Ishikawa (cell line): ENCODE measurements around the gene NHS.

Source experiments
- CEBPB ChIP-seq: IDR thresholded peaks from 2 replicates; pipeline ENCODE4 v1.6.1; 2012
- CREB1 ChIP-seq: IDR thresholded peaks from 2 replicates; pipeline ENCODE4 v1.6.1; 2012; ENCODE audit warnings: low read depth
- EP300 ChIP-seq: IDR thresholded peaks from 2 replicates; pipeline ENCODE4 v1.6.1; 2012; ENCODE audit warnings: borderline replicate concordance
- MAX ChIP-seq: IDR thresholded peaks from 2 replicates; pipeline ENCODE4 v1.6.1; 2012
- TAF1 ChIP-seq: IDR thresholded peaks from 2 replicates; pipeline ENCODE4 v1.6.1; 2012; ENCODE audit warnings: low read depth, mild to moderate bottlenecking
- TF ChIP-seq, protein P1 (sequence below): IDR thresholded peaks from 2 replicates; pipeline ENCODE4 v1.6.1; 2012; ENCODE audit warnings: low read depth, mild to moderate bottlenecking
- TF ChIP-seq, protein P2 (sequence below): IDR thresholded peaks from 2 replicates; pipeline ENCODE4 v1.6.1; 2012

GRCh38 chrX:17473021-17473420 is 98.0 kb downstream of the NHS start:
- no peak for TF ChIP-seq CEBPB
- TF ChIP-seq, protein P1, sequence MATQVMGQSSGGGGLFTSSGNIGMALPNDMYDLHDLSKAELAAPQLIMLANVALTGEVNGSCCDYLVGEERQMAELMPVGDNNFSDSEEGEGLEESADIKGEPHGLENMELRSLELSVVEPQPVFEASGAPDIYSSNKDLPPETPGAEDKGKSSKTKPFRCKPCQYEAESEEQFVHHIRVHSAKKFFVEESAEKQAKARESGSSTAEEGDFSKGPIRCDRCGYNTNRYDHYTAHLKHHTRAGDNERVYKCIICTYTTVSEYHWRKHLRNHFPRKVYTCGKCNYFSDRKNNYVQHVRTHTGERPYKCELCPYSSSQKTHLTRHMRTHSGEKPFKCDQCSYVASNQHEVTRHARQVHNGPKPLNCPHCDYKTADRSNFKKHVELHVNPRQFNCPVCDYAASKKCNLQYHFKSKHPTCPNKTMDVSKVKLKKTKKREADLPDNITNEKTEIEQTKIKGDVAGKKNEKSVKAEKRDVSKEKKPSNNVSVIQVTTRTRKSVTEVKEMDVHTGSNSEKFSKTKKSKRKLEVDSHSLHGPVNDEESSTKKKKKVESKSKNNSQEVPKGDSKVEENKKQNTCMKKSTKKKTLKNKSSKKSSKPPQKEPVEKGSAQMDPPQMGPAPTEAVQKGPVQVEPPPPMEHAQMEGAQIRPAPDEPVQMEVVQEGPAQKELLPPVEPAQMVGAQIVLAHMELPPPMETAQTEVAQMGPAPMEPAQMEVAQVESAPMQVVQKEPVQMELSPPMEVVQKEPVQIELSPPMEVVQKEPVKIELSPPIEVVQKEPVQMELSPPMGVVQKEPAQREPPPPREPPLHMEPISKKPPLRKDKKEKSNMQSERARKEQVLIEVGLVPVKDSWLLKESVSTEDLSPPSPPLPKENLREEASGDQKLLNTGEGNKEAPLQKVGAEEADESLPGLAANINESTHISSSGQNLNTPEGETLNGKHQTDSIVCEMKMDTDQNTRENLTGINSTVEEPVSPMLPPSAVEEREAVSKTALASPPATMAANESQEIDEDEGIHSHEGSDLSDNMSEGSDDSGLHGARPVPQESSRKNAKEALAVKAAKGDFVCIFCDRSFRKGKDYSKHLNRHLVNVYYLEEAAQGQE: no peak
- no peak for TF ChIP-seq CREB1
- TF ChIP-seq EP300: no peak
- no peak for TF ChIP-seq MAX
- TF ChIP-seq TAF1: no peak
- TF ChIP-seq, protein P2, sequence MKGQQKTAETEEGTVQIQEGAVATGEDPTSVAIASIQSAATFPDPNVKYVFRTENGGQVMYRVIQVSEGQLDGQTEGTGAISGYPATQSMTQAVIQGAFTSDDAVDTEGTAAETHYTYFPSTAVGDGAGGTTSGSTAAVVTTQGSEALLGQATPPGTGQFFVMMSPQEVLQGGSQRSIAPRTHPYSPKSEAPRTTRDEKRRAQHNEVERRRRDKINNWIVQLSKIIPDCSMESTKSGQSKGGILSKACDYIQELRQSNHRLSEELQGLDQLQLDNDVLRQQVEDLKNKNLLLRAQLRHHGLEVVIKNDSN: no peak
